ENCODE data around the gene CCL4. TPM values are rescaled to one million over a fixed set of nuclear protein-coding genes. Genes with fewer than 3 reads are reported as not detected.

CCL4 gene
- polyA plus RNA-seq, 1 donor (not counting 4 experiments of a cell fraction or from before 2014, with no cell fraction given): not detected

DNA sequence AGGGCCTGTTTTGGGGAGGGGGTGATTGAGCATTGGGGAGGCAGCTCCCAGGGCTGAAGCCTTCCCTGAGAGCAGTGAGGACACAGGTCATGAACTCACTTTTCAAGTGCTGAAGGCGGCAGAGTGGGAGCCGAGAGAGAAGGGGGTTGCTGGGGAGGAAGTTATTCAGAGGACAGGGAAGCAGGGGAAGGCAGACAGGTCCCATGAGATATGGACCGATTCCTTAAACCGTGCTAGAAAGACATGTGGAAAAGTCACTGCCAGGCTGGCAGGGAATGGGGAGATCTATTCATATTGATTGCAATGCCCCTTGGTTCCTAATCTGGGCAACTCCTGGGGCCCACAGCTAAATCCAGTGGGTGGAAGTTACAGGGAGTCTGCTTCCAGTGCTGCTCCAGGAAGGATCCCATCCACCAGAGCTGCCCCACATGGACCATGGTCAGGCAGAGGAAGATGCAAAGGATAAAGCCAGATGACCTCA lies 1.1 kb downstream of the CCL4 start:
- no peak overlapping the region for H3K27ac ChIP-seq (ENCODE audit: control insufficient read depth, insufficient read depth, low read length)
- H3K4me2 ChIP-seq (ENCODE audit: control insufficient read depth, extremely low read depth, insufficient read depth, low read depth, low read length): no peak overlapping the region
- DNase-seq (ENCODE audit: low read depth, low spot score) (no peak), FAIRE-seq (no peak)
- no peaks in the 10 kb centered on the region for H3K79me2 ChIP-seq (ENCODE audit: control insufficient read depth, insufficient read depth, low read length)
- H3K9me1 ChIP-seq (ENCODE audit: control insufficient read depth, extremely low read depth, insufficient read depth, low read length): no peaks in the 10 kb centered on the region
- no peaks in the 10 kb centered on the region for H4K20me1 ChIP-seq (ENCODE audit: control insufficient read depth, extremely low read depth, insufficient read depth, low read length)
- dilution Hi-C loops (cut with MboI; ENCODE audit: extremely low pct_ligation_motif_present, low sequenced_read_pairs): no loop called here
- no peak overlapping the region for H3K9ac ChIP-seq (ENCODE audit: control insufficient read depth, extremely low read depth, insufficient read depth, low read length)
- no peaks in the 10 kb centered on the region for H3K27me3 ChIP-seq (ENCODE audit: control insufficient read depth, extremely low read depth, insufficient read depth, low read length)
- no peaks in the 10 kb centered on the region for H3K9me3 ChIP-seq (ENCODE audit: control insufficient read depth, low read depth, low read length)
- no peak overlapping the region for H3K4me3 ChIP-seq (ENCODE audit: control insufficient read depth in 2 of 3, extremely low read depth in 1 of 3, insufficient read depth in 2 of 3, low read depth in 1 of 3, low read length in 3 of 3)
- H2AFZ ChIP-seq (ENCODE audit: control insufficient read depth, low read length): no peak overlapping the region
- H3K4me1 ChIP-seq (ENCODE audit: control insufficient read depth, extremely low read depth, insufficient read depth, low read length): no peaks in the 10 kb centered on the region
- TF ChIP-seq, protein P1, sequence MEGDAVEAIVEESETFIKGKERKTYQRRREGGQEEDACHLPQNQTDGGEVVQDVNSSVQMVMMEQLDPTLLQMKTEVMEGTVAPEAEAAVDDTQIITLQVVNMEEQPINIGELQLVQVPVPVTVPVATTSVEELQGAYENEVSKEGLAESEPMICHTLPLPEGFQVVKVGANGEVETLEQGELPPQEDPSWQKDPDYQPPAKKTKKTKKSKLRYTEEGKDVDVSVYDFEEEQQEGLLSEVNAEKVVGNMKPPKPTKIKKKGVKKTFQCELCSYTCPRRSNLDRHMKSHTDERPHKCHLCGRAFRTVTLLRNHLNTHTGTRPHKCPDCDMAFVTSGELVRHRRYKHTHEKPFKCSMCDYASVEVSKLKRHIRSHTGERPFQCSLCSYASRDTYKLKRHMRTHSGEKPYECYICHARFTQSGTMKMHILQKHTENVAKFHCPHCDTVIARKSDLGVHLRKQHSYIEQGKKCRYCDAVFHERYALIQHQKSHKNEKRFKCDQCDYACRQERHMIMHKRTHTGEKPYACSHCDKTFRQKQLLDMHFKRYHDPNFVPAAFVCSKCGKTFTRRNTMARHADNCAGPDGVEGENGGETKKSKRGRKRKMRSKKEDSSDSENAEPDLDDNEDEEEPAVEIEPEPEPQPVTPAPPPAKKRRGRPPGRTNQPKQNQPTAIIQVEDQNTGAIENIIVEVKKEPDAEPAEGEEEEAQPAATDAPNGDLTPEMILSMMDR (optimal IDR thresholded peaks at IDR 0.05 in 1 of 3, IDR thresholded peaks at IDR 0.05 in 1 of 3, conservative IDR thresholded peaks at IDR 0.05 in 1 of 3; ENCODE audit: extremely low read depth in 1 of 3, insufficient read depth in 2 of 3, low read length in 3 of 3): no peak
- no peak for TF ChIP-seq EZH2 (IDR thresholded peaks at IDR 0.05; ENCODE audit: low read length)
- H3K36me3 ChIP-seq (ENCODE audit: control insufficient read depth in 2 of 2, extremely low read depth in 1 of 2, insufficient read depth in 2 of 2, low read length in 2 of 2): no peaks in the 10 kb centered on the region

DNA sequence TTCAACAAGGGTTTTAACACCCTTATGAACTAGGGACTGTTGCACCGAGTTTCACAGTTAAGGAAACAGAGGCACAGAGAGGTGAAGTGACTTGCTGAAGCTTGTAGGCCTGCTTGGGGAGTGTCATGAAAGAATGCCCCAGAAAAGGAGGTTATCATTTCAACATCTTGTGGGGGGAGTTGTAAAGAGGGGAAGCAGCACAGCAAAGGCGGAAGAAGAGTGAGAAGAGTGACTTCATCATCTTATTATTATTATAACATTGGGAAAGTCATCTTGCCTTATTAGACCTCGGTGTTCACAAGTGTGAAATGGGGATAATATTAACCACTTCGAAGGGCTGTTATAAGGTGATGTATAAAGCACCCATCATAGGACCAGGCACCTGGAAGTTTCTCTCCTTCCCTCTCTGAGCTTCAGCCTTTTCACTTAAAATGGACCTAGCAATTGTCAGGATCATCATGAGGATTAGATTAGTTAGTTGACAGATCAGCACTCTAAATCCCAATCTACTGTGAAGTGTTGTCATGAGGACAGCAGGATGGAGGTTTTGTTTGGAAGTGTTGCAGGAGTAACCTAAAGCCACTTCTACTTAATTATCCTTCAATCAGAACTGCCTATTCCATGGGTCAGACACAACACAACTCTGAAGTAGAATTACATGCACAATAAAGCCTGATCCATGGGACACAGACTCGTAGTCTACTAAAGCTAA lies 2.3 kb downstream of the CCL4 start:
- Histone ChIP-seq H3K9ac (ENCODE audit: control insufficient read depth, extremely low read depth, insufficient read depth, low read length) (no peak overlapping the region), H3K79me2 (ENCODE audit: control insufficient read depth, insufficient read depth, low read length) (no peaks in the 10 kb centered on the region), H3K9me1 (ENCODE audit: control insufficient read depth, extremely low read depth, insufficient read depth, low read length) (no peaks in the 10 kb centered on the region), H2AFZ (ENCODE audit: control insufficient read depth, low read length) (no peak overlapping the region), H3K4me3 (ENCODE audit: control insufficient read depth in 2 of 3, extremely low read depth in 1 of 3, insufficient read depth in 2 of 3, low read depth in 1 of 3, low read length in 3 of 3) (no peak overlapping the region), H3K9me3 (ENCODE audit: control insufficient read depth, low read depth, low read length) (no peaks in the 10 kb centered on the region), H3K36me3 (ENCODE audit: control insufficient read depth in 2 of 2, extremely low read depth in 1 of 2, insufficient read depth in 2 of 2, low read length in 2 of 2) (no peaks in the 10 kb centered on the region), H4K20me1 (ENCODE audit: control insufficient read depth, extremely low read depth, insufficient read depth, low read length) (no peaks in the 10 kb centered on the region), H3K4me1 (ENCODE audit: control insufficient read depth, extremely low read depth, insufficient read depth, low read length) (no peaks in the 10 kb centered on the region), H3K4me2 (ENCODE audit: control insufficient read depth, extremely low read depth, insufficient read depth, low read depth, low read length) (no peak overlapping the region), H3K27ac (ENCODE audit: control insufficient read depth, insufficient read depth, low read length) (no peak overlapping the region), H3K27me3 (ENCODE audit: control insufficient read depth, extremely low read depth, insufficient read depth, low read length) (no peaks in the 10 kb centered on the region)
- DNase-seq (ENCODE audit: low read depth, low spot score) (no peak), FAIRE-seq (no peak)
- TF ChIP-seq, protein P1 (optimal IDR thresholded peaks at IDR 0.05 in 1 of 3, IDR thresholded peaks at IDR 0.05 in 1 of 3, conservative IDR thresholded peaks at IDR 0.05 in 1 of 3; ENCODE audit: extremely low read depth in 1 of 3, insufficient read depth in 2 of 3, low read length in 3 of 3): no peak
- no peak for TF ChIP-seq EZH2 (IDR thresholded peaks at IDR 0.05; ENCODE audit: low read length)
- dilution Hi-C loops (cut with MboI; ENCODE audit: extremely low pct_ligation_motif_present, low sequenced_read_pairs): no loop called here
